Fibroblast of lung (primary cell): ENCODE results near the gene PANX3.
A peak's percentile ranks its signal among the peaks of the same experiment; 100 is the strongest.

Source experiments
- EZH2 ChIP-seq: IDR thresholded peaks from 2 replicates; pipeline ENCODE4 v1.5.1; 2012; ENCODE audit warnings: low read length, control low read depth, mild to moderate bottlenecking; ENCODE audit errors: missing control alignments
- TF ChIP-seq, protein P1 (sequence below), 2 donors: IDR thresholded peaks in 1 of 2; conservative IDR thresholded peaks in 1 of 2; 1 replicate in 1 of 2; 2 replicates in 1 of 2; pipeline ENCODE4 v1.5.1; 2011 to 2012; ENCODE audit warnings: low read length in 2 of 2, control low read depth in 1 of 2, inconsistent platforms in 1 of 2, low read depth in 1 of 2, mild to moderate bottlenecking in 1 of 2

- TF ChIP-seq, protein P1, sequence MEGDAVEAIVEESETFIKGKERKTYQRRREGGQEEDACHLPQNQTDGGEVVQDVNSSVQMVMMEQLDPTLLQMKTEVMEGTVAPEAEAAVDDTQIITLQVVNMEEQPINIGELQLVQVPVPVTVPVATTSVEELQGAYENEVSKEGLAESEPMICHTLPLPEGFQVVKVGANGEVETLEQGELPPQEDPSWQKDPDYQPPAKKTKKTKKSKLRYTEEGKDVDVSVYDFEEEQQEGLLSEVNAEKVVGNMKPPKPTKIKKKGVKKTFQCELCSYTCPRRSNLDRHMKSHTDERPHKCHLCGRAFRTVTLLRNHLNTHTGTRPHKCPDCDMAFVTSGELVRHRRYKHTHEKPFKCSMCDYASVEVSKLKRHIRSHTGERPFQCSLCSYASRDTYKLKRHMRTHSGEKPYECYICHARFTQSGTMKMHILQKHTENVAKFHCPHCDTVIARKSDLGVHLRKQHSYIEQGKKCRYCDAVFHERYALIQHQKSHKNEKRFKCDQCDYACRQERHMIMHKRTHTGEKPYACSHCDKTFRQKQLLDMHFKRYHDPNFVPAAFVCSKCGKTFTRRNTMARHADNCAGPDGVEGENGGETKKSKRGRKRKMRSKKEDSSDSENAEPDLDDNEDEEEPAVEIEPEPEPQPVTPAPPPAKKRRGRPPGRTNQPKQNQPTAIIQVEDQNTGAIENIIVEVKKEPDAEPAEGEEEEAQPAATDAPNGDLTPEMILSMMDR (conservative IDR thresholded peaks at IDR 0.05 in 1 of 2, IDR thresholded peaks at IDR 0.05 in 1 of 2; ENCODE audit: low read depth in 1 of 2, low read length in 2 of 2): peak; percentile 66 to 69
- TF ChIP-seq EZH2: no peak
Observed at GRCh38 chr11:124586238-124586860, 24.9 kb upstream of the PANX3 start.
